Ishikawa (cell line): ENCODE results near the gene DHX35.

Experiments
- CEBPB ChIP-seq: IDR thresholded peaks from 2 replicates; pipeline ENCODE4 v1.6.1; 2012
- CREB1 ChIP-seq: IDR thresholded peaks from 2 replicates; pipeline ENCODE4 v1.6.1; 2012; ENCODE audit warnings: low read depth
- EGR1 ChIP-seq: IDR thresholded peaks from 2 replicates; pipeline ENCODE4 v1.6.1; 2012
- EP300 ChIP-seq: IDR thresholded peaks from 2 replicates; pipeline ENCODE4 v1.6.1; 2012; ENCODE audit warnings: borderline replicate concordance
- FOXM1 ChIP-seq: IDR thresholded peaks from 2 replicates; pipeline ENCODE4 v1.6.1; 2012; ENCODE audit warnings: low read depth, borderline replicate concordance
- NFIC ChIP-seq: IDR thresholded peaks from 2 replicates; pipeline ENCODE4 v1.6.1; 2012
- RAD21 ChIP-seq: IDR thresholded peaks from 2 replicates; pipeline ENCODE4 v1.6.1; 2012; ENCODE audit warnings: low read depth
- TAF1 ChIP-seq: IDR thresholded peaks from 2 replicates; pipeline ENCODE4 v1.6.1; 2012; ENCODE audit warnings: low read depth, mild to moderate bottlenecking
- TCF12 ChIP-seq: IDR thresholded peaks from 2 replicates; pipeline ENCODE4 v1.6.1; 2012; ENCODE audit warnings: low read depth
- TEAD4 ChIP-seq: IDR thresholded peaks from 2 replicates; pipeline ENCODE4 v1.6.1; 2012
- YY1 ChIP-seq: IDR thresholded peaks from 2 replicates; pipeline ENCODE4 v1.6.1; 2012; ENCODE audit warnings: low read depth
- ZBTB7A ChIP-seq: IDR thresholded peaks from 2 replicates; pipeline ENCODE4 v1.6.1; 2012; ENCODE audit warnings: low read depth
- TF ChIP-seq, protein P1 (sequence below): IDR thresholded peaks from 2 replicates; pipeline ENCODE4 v1.6.1; 2012; ENCODE audit warnings: low read depth, mild to moderate bottlenecking
- TF ChIP-seq, protein P2 (sequence below): IDR thresholded peaks from 2 replicates; pipeline ENCODE4 v1.6.1; 2012
- TF ChIP-seq, protein P3 (sequence below): IDR thresholded peaks from 2 replicates; pipeline ENCODE4 v1.6.1; 2012

The DHX35 gene

DNA sequence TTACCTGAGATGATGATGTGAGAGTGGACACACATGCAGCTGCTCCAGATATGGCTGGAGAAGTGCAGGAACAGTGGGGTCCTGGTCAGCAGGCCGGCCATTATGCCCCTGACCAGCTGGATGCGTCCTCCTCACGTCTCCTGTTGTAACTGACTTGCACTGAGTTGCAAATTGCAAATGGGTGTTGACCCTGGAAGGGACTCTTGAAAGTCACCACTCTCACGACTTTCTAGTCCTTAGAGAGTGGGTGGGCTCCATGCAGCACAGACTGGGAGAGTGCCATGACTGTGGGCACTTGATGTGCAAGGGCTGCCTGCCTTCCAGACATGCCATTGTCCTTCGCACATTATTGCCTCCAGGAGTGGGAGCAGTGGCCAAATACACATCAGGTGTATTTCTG lies 25.1 kb upstream of the DHX35 start:
- TF ChIP-seq, protein P1, sequence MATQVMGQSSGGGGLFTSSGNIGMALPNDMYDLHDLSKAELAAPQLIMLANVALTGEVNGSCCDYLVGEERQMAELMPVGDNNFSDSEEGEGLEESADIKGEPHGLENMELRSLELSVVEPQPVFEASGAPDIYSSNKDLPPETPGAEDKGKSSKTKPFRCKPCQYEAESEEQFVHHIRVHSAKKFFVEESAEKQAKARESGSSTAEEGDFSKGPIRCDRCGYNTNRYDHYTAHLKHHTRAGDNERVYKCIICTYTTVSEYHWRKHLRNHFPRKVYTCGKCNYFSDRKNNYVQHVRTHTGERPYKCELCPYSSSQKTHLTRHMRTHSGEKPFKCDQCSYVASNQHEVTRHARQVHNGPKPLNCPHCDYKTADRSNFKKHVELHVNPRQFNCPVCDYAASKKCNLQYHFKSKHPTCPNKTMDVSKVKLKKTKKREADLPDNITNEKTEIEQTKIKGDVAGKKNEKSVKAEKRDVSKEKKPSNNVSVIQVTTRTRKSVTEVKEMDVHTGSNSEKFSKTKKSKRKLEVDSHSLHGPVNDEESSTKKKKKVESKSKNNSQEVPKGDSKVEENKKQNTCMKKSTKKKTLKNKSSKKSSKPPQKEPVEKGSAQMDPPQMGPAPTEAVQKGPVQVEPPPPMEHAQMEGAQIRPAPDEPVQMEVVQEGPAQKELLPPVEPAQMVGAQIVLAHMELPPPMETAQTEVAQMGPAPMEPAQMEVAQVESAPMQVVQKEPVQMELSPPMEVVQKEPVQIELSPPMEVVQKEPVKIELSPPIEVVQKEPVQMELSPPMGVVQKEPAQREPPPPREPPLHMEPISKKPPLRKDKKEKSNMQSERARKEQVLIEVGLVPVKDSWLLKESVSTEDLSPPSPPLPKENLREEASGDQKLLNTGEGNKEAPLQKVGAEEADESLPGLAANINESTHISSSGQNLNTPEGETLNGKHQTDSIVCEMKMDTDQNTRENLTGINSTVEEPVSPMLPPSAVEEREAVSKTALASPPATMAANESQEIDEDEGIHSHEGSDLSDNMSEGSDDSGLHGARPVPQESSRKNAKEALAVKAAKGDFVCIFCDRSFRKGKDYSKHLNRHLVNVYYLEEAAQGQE = no peak
- TF ChIP-seq ZBTB7A (no peak), YY1 (no peak), TEAD4 (no peak), CEBPB (no peak), TCF12 (no peak), CREB1 (no peak)

DNA sequence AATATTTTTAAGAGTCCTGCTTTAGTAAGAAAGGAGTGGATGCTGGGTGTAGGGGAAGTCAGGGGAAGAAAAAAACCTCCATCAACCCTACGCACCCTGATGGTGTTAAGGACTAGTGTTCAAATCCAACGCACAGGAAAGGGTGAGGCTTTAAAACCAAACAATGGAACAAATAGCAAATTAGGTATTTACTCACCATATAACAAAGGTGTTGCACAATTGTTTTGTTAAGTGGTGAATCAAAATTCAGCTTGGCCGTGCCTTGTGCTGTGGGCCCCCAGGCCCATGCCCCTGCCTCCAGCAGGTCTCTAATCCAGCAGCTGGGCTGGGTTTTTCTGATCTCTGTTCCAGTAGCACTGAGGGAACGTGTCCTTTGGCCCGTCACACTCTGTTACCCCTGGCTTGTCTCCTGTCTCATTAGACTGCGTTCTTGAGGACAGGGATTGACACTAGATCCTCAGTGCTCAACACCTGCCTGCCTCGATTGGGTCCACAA lies 24.1 kb upstream of the DHX35 start:
- TF ChIP-seq TCF12 = no peak
- TF ChIP-seq, protein P1 = no peak
- no peak for TF ChIP-seq TEAD4
- no peak for TF ChIP-seq NFIC
- TF ChIP-seq, protein P2, sequence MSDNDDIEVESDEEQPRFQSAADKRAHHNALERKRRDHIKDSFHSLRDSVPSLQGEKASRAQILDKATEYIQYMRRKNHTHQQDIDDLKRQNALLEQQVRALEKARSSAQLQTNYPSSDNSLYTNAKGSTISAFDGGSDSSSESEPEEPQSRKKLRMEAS = no peak
- TF ChIP-seq ZBTB7A = no peak
- no peak for TF ChIP-seq FOXM1
- TF ChIP-seq EP300 = no peak
- no peak for TF ChIP-seq RAD21
- no peak for TF ChIP-seq EGR1
- TF ChIP-seq, protein P3, sequence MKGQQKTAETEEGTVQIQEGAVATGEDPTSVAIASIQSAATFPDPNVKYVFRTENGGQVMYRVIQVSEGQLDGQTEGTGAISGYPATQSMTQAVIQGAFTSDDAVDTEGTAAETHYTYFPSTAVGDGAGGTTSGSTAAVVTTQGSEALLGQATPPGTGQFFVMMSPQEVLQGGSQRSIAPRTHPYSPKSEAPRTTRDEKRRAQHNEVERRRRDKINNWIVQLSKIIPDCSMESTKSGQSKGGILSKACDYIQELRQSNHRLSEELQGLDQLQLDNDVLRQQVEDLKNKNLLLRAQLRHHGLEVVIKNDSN = no peak
- TF ChIP-seq TAF1 = no peak
- TF ChIP-seq YY1 = no peak
- no peak for TF ChIP-seq CEBPB
- TF ChIP-seq CREB1 = no peak

DNA sequence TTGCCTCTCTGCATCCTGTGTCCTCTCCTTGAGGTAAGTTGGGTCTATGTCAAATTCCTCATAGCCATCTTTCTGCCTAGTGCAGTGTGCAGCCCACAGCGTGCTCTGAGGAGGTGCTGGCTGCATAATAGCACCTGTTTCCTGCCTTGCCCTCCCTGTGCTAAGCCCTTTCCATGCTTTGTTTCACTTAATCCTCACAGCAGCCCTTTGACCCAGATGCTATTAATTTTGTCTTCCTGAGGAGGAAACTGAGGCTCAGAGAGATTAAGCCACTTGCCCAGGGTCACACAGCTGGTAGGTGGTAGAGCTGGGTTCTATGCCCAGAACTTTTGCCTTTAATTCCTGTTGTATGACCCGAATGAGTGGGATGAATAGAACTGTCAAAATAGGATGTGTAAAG lies 22.5 kb upstream of the DHX35 start:
- TF ChIP-seq, protein P2 = no peak
- TF ChIP-seq, protein P1 = no peak
- TF ChIP-seq EP300 (no peak), FOXM1 (no peak), TCF12 (no peak), EGR1 (no peak), CEBPB (no peak), CREB1 (no peak), YY1 (no peak), TAF1 (no peak), NFIC (no peak), ZBTB7A (no peak), RAD21 (no peak)
- TF ChIP-seq, protein P3 = no peak

DNA sequence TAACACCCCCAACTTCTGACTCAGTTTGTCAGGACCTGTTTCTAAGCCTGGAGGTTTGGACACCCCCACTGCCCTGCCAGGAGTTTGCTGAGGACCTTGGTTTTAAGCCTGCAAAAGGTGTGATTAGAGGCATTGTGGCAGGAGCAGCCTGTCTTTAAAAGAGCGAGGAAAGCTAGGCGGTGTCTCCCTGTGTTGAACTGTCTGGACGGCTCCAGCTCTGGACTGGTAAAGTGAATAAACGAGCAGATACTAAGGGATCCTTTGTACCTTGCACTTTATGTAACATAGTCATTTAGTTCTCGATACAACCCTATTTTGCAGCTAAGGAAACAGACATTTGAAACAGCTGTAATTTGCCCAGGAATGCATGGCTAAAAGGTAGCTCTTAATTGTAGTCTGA lies 21.5 kb upstream of the DHX35 start:
- no peak for TF ChIP-seq CEBPB
- no peak for TF ChIP-seq RAD21
- no peak for TF ChIP-seq NFIC
- no peak for TF ChIP-seq YY1
- TF ChIP-seq, protein P3 = no peak
- no peak for TF ChIP-seq TAF1
- no peak for TF ChIP-seq CREB1
- TF ChIP-seq TCF12 = no peak
- TF ChIP-seq TEAD4 = no peak
- TF ChIP-seq, protein P2 = no peak
- TF ChIP-seq EGR1 = no peak
- TF ChIP-seq ZBTB7A = no peak
- TF ChIP-seq, protein P1 = no peak
- no peak for TF ChIP-seq FOXM1
